ENCODE results near the gene TBX15. TPM values are rescaled to one million over a fixed set of nuclear protein-coding genes. Genes with fewer than 3 reads are reported as not detected.

Gene TBX15
- total RNA-seq, 1 experiment from 2014 or later, result 0.18 TPM

DNA sequence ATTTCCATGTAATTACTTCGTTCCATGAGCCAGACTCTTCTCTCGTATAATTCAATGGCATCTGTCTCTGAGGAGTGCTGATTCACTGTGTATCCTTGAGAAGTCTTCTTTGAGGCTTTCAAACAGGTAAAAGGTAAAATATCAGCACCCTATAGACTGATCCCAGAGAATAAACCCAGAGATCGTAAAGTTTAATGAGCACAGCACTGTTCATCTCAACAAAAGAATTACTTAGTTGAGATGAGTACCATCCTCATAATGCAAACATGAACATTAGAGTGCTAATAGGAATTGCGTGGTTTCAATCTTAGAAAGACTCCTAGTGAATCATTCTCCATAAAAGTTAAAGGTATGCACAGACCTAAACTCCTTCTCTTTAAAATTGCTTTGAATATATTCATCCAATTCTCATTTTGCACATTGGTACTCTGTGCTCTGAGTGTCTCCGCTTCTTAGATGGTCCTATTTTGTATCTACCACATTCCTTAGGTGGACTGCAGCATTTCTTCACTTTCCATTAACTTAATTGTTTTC, 97.2 kb downstream of the TBX15 start:
- in situ Hi-C loops (cut with HindIII; ENCODE audit: low pct_unique_long_range_greater_than_20kb, low sequenced_read_pairs), result no loop called here
- DNase-seq (ENCODE audit: low read depth, low spot score), result no peak

DNA sequence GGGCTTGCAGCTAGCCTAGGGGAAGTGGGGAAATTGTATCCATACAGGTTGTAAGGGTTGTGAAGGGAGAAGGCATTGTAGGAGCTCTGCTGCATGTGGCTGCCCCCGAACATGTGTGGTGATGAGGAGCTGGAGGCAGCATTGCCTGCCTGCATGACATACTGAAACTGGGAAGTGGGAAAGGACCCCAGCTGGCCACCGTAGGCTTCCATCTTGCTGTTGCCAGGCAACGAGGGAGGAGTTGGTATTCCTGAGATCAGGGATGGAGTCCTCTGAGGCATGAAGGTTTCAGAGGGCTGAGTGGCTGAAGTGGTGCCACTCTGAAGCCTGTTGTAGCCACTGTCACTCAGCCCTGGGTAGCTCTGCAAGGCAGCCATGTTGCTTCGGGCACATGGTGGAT, 103.2 kb downstream of the TBX15 start:
- DNase-seq (ENCODE audit: low read depth, low spot score), result no peak
- in situ Hi-C loops (cut with HindIII; ENCODE audit: low pct_unique_long_range_greater_than_20kb, low sequenced_read_pairs), result no loop called here

DNA sequence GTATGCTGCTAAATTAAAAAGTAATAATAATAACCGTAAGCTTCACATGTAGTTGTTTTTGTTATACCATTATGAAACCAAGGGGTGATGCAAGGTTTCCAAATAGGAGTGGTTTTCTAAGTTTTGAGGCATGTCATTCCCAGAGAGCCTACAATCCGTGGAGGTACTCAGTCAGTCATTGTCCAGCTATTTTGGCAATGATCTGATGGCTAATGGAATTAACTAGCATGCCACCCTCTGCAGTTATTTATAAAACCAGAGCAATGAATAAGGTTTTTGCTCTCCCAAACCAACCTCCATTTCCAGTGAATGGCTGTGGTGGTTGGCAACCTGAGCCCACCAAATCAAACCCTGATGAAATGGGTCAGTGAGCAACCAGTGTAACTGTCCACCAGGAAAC, 106.4 kb downstream of the TBX15 start:
- no peak for DNase-seq (ENCODE audit: low read depth, low spot score)
- in situ Hi-C loops (cut with HindIII; ENCODE audit: low pct_unique_long_range_greater_than_20kb, low sequenced_read_pairs), result no loop called here

DNA sequence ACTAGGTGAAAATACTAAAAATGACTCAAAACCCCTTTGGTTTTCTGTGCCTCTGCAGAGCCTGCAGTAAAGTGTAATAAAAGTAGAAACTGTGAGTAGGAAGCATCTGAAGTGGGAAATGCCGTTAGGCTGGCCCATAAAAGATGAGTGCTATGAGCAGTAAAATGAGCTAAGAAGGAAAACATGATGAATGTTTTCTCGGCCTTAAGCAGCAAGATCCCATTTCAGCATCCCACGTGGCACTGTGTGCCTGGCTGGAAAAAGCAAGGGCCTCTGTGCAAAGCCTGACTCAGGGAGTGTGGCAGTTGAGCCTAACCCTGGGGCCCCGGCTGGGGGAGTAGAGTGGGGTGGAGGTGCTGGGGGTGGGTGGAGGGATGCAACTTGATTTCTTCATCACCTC, 109.5 kb downstream of the TBX15 start:
- in situ Hi-C loops (cut with HindIII; ENCODE audit: low pct_unique_long_range_greater_than_20kb, low sequenced_read_pairs), result no loop called here
- no peak for DNase-seq (ENCODE audit: low read depth, low spot score)

DNA sequence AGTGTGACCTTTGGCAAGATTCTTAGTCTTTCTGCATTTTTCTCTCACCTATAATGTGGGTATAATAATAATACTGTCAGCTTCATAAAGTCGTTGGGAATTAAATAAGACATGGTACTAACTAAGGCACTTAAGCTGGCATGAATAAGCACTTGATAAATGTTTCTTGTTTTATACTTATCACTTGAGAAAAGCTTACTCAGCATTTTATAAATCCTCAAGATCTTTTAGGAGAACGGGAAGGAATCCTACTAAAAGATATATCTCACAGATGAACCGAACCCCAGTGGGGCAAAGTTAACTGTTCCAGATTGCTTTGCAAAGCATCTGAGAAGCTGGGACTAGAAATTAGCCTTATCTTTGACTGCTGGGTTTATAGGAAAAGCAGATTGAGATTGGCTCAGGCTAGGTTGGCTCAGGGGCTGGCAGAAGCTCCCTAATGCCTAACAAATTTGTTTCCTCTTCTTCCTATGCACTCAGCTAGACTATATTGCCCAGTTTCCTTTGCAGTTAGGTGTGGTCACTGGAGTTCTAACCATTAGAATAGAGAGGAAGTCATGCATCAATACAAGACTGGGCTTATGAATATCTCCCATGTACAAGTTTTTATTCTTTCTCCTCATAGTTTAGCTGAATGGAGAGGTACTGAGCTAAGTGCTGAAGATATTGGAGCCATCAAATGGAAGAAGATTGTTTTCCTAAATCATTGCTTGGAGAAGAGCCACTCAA, 110.3 kb downstream of the TBX15 start:
- in situ Hi-C loops (cut with HindIII; ENCODE audit: low pct_unique_long_range_greater_than_20kb, low sequenced_read_pairs), result no loop called here

DNA sequence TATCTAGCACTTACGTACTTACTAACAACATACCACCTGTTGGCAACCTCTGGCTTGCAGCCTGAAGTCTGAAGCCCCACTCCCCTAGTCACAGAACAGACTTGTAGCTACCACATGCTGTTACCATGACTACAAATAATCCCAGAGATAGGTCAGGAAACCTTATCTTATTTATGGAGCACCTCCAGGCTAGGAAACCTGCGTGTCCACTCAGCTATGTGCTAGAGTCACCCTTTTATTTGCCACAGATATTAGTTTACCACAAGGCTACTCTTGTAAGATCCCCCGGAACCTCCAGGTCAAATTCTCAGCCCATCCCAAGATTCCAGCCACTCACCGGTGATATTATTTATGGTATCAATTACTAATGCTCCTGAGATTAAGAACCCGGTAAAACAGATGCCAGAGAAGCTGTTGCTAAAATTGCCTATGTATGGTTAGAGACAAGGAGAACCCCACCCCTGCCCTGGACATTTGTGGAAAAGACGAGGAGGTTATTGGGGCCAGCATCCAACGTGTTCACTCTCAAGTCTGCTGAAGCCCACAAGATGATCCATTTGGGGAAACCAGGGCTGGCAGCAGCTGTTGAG, 116.5 kb downstream of the TBX15 start:
- no peak for DNase-seq (ENCODE audit: low read depth, low spot score)
- in situ Hi-C loops (cut with HindIII; ENCODE audit: low pct_unique_long_range_greater_than_20kb, low sequenced_read_pairs), result no loop called here

More for the DNA sequence above, 110.3 kb downstream of the TBX15 start:
- DNase-seq (ENCODE audit: low read depth, low spot score), result no peak

DNA sequence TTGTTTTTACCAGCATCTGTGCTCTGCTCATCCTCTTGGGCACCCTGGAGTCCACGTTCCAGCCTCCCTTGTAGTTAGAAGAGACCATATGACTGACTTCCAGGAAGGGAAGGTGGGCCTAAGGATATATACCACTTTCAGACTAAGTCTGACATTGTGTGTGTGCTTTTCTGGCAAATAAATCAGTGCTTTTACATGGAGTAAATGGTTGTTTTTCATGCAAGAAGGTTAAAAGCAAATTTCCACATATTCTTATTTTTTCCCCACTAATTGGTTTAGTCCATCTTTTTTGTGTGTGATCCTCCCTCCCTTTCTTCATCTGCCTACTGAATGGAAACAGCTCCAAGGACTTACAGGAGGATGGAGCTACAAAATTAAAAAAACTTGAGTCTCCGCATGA, 119.8 kb downstream of the TBX15 start:
- in situ Hi-C loops (cut with HindIII; ENCODE audit: low pct_unique_long_range_greater_than_20kb, low sequenced_read_pairs), result no loop called here
- DNase-seq (ENCODE audit: low read depth, low spot score), result no peak

DNA sequence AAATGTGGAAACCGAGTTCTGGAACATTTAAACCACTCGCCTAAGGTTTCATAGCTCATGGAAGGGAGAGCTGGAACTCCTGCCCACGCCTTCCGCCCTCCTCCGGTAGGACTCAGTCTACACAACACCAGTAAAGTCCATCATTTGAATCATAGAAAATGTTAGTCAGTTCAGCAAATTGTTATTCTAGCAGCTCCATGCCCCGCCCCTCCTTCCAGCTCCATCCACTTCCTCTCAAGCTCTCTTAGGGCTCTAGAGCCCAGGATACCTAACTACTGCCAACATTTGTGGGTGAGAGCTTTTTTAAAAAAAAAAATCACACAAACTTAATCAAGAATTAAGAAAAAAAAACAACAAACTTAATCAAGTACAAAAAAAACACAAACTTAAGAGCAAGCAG, 121.8 kb downstream of the TBX15 start:
- in situ Hi-C loops (cut with HindIII; ENCODE audit: low pct_unique_long_range_greater_than_20kb, low sequenced_read_pairs), result no loop called here
- DNase-seq (ENCODE audit: low read depth, low spot score), result no peak

DNA sequence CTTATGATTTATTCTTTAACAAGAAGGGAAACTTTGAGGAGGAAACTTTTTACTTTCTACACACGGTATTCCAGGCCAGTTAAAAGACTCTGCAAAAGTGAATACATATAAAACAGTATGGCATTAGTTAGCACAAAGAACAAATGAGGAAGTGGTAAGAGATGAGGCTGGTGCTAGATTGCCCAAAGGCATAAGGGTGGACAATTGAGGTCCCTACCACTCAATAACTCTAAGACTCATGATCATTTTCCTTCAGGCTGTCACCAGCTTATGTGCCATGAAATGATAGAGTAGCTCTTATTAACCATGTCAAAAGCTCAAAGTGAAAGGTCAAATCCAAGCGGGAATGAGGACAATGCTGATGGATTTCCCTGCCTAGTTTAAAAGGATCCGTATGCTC, 124.5 kb downstream of the TBX15 start:
- DNase-seq (ENCODE audit: low read depth, low spot score), result peak; percentile 66
- in situ Hi-C loops (cut with HindIII; ENCODE audit: low pct_unique_long_range_greater_than_20kb, low sequenced_read_pairs), result no loop called here

DNA sequence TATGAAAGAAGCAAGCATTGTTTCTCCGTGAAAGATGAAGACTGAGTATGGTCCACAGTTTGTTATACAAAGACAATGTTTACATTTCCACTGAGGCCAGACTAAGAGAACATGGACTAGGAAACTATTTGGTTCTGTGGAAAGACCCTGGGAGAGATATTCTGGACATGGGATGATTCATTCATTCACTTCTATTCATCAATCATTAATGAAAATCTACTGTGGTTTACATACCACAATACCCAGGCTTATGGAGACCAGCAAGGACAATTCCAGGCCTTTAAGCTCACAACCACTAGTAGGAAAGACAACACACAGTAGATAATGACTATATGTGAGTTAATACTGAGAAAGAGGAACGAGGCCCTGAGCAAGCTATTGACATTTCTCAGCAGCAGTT, 125.4 kb downstream of the TBX15 start:
- DNase-seq (ENCODE audit: low read depth, low spot score), result no peak
- in situ Hi-C loops (cut with HindIII; ENCODE audit: low pct_unique_long_range_greater_than_20kb, low sequenced_read_pairs), result no loop called here

DNA sequence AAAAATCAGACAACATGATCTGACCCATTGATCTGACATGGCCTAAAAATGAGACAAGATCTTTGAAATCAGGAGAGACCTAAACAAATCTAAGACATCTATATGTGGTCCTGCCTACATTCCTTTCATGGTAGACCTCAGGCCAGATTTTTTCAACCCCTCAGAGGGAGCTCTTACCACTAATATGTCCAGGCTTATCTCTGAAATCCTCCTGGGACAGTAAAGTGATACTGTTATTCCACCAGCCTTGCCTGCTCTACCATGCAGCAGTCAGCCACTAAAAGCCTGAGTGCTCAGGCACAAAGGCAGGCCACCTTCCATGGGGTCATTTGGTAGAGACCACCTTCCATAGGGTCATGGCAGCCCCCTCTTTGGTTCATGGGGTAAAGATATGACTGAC, 126.9 kb downstream of the TBX15 start:
- DNase-seq (ENCODE audit: low read depth, low spot score), result no peak

DNA sequence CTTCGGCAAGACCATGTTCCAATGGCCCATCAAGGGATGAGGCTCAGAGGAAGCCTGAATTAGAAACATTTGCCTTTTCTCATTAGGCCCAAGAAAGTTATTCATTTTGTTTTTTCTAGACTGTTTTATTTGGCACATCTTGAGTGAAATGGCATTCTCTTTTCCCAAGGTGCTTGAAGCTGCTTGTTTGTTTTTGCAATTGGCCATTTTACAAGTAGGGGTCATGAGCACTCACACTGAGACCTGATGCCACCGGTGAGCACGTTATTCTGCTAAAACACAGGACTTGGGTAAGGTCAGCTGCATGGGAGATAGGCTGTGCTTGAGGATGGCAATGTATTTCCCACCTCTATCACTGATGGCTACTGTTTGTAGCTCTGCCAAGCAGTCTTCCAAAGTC, 128.1 kb downstream of the TBX15 start:
- DNase-seq (ENCODE audit: low read depth, low spot score), result no peak
- in situ Hi-C loops (cut with HindIII; ENCODE audit: low pct_unique_long_range_greater_than_20kb, low sequenced_read_pairs), result no loop called here

More for the DNA sequence above, 126.9 kb downstream of the TBX15 start:
- in situ Hi-C loops (cut with HindIII; ENCODE audit: low pct_unique_long_range_greater_than_20kb, low sequenced_read_pairs), result no loop called here

DNA sequence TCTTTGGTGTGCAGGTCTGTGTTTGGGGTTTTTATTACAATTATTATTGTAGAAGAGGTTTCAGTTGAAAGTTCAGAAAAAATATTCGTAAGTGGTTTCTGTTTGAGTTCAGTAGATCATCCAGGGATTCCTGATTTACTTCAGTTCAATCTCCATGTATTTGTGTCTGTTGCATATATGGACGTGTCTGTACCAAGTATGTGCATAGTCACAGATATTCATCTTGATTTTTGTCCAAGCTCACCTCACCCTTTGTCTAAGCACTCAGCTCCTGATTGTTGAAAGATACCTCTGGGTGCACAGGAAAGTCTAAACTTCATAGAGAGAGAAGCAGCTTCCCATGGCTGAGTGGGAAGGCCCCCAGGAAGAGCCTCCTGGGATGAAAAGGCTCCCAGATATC, 141.7 kb downstream of the TBX15 start:
- in situ Hi-C loops (cut with HindIII; ENCODE audit: low pct_unique_long_range_greater_than_20kb, low sequenced_read_pairs), result no loop called here
- no peak for DNase-seq (ENCODE audit: low read depth, low spot score)

DNA sequence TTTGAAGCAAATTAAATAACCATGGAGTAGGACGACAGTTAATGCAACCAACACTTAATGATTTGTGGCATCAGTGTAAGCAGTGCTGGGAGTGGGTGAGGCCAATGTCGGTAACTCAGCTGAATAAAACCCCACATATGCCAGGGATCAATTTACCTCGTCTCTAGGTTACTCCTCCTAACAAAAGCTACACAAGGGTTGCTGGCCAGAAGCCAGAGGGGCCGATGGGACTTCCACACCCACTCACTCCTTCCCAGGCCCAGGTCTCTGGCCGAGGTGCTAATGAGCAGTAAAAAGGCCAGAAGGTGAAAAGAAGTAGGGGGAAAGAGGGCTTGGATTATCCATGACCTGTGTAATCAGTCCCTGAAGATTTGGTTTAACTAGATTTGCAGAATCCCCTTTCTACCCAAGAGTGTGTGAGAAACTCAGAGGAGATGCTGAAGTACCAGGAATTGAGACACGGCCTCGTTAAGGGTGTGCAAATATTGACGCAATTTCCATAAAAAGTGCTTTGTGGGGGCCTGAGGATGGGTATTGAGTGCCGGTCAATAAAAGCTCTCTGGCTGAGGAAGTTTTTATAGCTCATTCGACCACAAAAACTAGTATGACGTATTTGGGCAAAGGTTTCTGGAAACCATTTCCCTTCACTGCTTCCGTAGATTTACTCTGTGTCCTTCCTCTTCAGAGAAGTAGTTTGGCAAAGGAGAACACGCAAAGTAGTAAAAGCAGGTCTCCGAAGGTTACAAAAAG, 145.5 kb downstream of the TBX15 start:
- in situ Hi-C loops (cut with HindIII; ENCODE audit: low pct_unique_long_range_greater_than_20kb, low sequenced_read_pairs), result no loop called here
- DNase-seq (ENCODE audit: low read depth, low spot score), result peak; percentile 76

DNA sequence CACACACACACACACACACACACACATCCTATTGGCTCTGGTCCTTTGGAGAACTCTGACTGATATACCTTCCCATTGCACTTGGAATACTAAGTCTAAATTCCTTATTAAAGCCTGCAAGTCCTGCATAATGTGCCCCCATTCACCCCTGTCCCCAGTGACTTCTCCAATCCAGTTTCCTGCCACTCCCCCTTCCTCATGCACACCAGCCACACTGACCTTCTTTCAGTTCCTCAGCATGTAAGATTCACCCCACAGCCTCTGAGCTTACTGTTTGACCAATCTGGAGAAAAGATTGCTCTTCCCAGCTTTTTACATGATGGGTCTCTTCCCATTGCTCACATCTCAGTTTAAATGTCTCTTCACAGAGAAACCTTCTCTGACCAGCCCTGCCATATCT, 146.6 kb downstream of the TBX15 start:
- no peak for DNase-seq (ENCODE audit: low read depth, low spot score)
- in situ Hi-C loops (cut with HindIII; ENCODE audit: low pct_unique_long_range_greater_than_20kb, low sequenced_read_pairs), result no loop called here

All from SK-MEL-5 (cell line).